Heart left ventricle (tissue), 16 donors: Measurements from ENCODE around the gene THAP4. TPM values are rescaled to one million over a fixed set of nuclear protein-coding genes. Genes with fewer than 3 reads are reported as not detected.

Experiments used
- ATAC-seq, 4 donors: fragments of 200-7000 bp; cut with Tn5 transposase; one replicate each; pipeline ENCODE4 v1.9.1; 2020 to 2022; ENCODE audit warnings: moderate library complexity in 4 of 4, mild to moderate bottlenecking in 3 of 4, moderate number of reproducible peaks in 1 of 4
- DNase-seq, 5 donors: peaks; one replicate each; pipeline ENCODE4 v3.0.0-alpha.2; 2020
- H3K27ac ChIP-seq, 12 donors: fragments of 200-600 bp; sonication (generic) in 4 of 12; one replicate each; pipeline versions ENCODE4 v1.5.0 to v1.8.0; 2016 to 2022; ENCODE audit warnings: mild to moderate bottlenecking in 2 of 12
- H3K27me3 ChIP-seq, 9 donors: fragments of 200-600 bp; sonication (generic) in 2 of 9; one replicate each; pipeline versions ENCODE4 v1.5.1 to v1.8.0; 2016 to 2022; ENCODE audit warnings: mild to moderate bottlenecking in 3 of 9
- H3K36me3 ChIP-seq, 9 donors: fragments of 200-600 bp; sonication (generic) in 2 of 9; one replicate each; pipeline versions ENCODE4 v1.5.0 to v1.8.0; 2018 to 2022; ENCODE audit warnings: mild to moderate bottlenecking in 2 of 9
- H3K4me1 ChIP-seq, 12 donors: fragments of 200-600 bp; sonication (generic) in 4 of 12; one replicate each; pipeline versions ENCODE4 v1.5.0 to v1.8.0; 2016 to 2022; ENCODE audit warnings: mild to moderate bottlenecking in 3 of 12
- H3K4me3 ChIP-seq, 12 donors: fragments of 200-600 bp; sonication (generic) in 4 of 12; one replicate each; pipeline versions ENCODE4 v1.5.0 to v1.8.0; 2017 to 2022; ENCODE audit warnings: mild to moderate bottlenecking in 9 of 12, moderate library complexity in 4 of 12
- H3K9me3 ChIP-seq, 12 donors: fragments of 200-600 bp; sonication (generic) in 4 of 12; one replicate each; pipeline versions ENCODE4 v1.5.0 to v1.8.0; 2016 to 2022; ENCODE audit warnings: mild to moderate bottlenecking in 1 of 12
- POLR2A ChIP-seq, 2 donors: fragments of 450-650 bp; IDR thresholded peaks; one replicate each; pipeline ENCODE4 v1.6.1; 2017; ENCODE audit warnings: antibody characterized with exemption in 2 of 2, mild to moderate bottlenecking in 2 of 2, moderate library complexity in 2 of 2
- WGBS, 4 donors: extraction: QIAGEN DNeasy Blood & Tissue Kit in 2 of 4; methylation state at CpG; one replicate each; pipeline versions ENCODE4 v1.1.5 to v1.1.7; 2013 to 2018; 5-methylcytosine and 5-hydroxymethylcytosine counted together
- intact Hi-C, 10 donors: fragments of 100-400 bp; cut with DNase I; formaldehyde crosslinking; loops; one replicate each; pipeline versions ENCODE4 v1.11.1 to v1.14.2; 2022
- polyA plus RNA-seq, 2 donors: library from polyadenylated mRNA; stranded (reverse); fragments of 200-250 nt; gene quantifications; one replicate each; pipeline ENCODE4 v1.2.3, GENCODE V29; 2013
- total RNA-seq, 9 donors: library from RNA; depleted of rRNA in 2 of 9; stranded (reverse); fragments of >200 nt in 2 of 9; fragmentation: NEBNext Ultra II Directional in 3 of 9; extraction: Animal tissue kit (Norgen Biotek cat#: 25700) in 3 of 9; gene quantifications; one replicate each; pipeline versions ENCODE4 v1.1.0 to v1.2.4, GENCODE V29; 2016 to 2023
- TF ChIP-seq, protein P1 (sequence below), 12 donors: fragments of 200-600 bp; sonication (generic) in 4 of 12; IDR thresholded peaks; one replicate each; pipeline versions ENCODE4 v1.5.0 to v1.8.0; 2018 to 2022; ENCODE audit warnings: antibody characterized with exemption in 12 of 12, mild to moderate bottlenecking in 5 of 12
- donor health status: ischemic (EF 13 %, LVEDD 7.1; RV severe dilation, severe dysfunction).
- donor health status: healthy with polysubstance abuse.
- donor health status: DM: no; HTN: yes; CAD: no.
- donor health status: DM: no; HTN: no; CAD: no.
- donor health status: ischemic (EF 25% LVEDD 6.9; RV normal size, moderate dysfunction).
- donor health status: ischemic (EF 25% LVEDD 5.7; RV mildly dilated, moderate dysfunction).
- donor health status: healthy.
- donor health status: DM: yes; HTN: yes; CAD: no.
- donor health status: ischemic (EF 35%, LVEDD 5.7; RV mildly dilated, moderate dysfunction).
- donor health status: nonischemic (EF 11% LVEDD 7.7; RV severe dilation, severe dysfunction).
- donor health status: DM: yes; HTN: yes; CAD: no.
- donor health status: PGD.
- donor health status: ischemic (EF 29% LVEDD 5.4; RV normal size, mild dysfunction).
- donor health status: nonischemic (EF 23%, LVEDD 6.1; RV moderate dilation, normal function).

THAP4 gene
- total and polyA plus RNA-seq, 11 donors: 61.7 to 110 (median 80.4) TPM

DNA sequence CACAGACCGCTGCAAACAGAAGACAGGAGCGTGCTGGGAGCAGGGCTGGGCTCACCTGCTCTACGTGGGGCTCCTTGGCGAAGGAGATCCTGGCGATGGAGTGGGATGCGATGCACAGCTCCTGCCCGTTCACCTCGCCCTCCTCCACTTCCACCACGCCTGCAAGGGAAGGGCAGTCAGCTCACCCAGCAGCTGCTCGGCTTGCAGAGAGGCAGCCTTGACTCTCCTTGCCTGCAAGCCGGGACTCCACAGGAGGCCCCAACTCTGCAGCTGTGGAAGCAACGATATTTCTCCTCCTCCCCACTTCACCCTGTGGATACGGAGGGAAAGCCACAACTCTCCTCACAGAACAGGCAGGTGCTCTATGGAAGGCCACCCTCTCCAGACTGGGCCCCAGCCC, 35.1 kb downstream of the THAP4 start:
- TF ChIP-seq POLR2A (IDR thresholded peaks at IDR 0.05): no peak
- TF ChIP-seq, protein P1, sequence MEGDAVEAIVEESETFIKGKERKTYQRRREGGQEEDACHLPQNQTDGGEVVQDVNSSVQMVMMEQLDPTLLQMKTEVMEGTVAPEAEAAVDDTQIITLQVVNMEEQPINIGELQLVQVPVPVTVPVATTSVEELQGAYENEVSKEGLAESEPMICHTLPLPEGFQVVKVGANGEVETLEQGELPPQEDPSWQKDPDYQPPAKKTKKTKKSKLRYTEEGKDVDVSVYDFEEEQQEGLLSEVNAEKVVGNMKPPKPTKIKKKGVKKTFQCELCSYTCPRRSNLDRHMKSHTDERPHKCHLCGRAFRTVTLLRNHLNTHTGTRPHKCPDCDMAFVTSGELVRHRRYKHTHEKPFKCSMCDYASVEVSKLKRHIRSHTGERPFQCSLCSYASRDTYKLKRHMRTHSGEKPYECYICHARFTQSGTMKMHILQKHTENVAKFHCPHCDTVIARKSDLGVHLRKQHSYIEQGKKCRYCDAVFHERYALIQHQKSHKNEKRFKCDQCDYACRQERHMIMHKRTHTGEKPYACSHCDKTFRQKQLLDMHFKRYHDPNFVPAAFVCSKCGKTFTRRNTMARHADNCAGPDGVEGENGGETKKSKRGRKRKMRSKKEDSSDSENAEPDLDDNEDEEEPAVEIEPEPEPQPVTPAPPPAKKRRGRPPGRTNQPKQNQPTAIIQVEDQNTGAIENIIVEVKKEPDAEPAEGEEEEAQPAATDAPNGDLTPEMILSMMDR (IDR thresholded peaks at IDR 0.05): no peak
- no peak for DNase-seq
- Histone ChIP-seq H3K27me3 (no peaks in the 10 kb centered on the region), H3K36me3 (peaks cover 0 to 89% (median 82%) of the 10 kb centered on the region in 9 donors), H3K9me3 (no peaks in the 10 kb centered on the region), H3K4me1 (no peaks in the 10 kb centered on the region), H3K4me3 (no peak overlapping the region), H3K27ac (no peak overlapping the region)
- WGBS, 4 donors: 89 to 94% (median 92%) methylated on average over 13 of the region's 13 CpGs
- intact Hi-C loops: no loop called here
- ATAC-seq: no peak

DNA sequence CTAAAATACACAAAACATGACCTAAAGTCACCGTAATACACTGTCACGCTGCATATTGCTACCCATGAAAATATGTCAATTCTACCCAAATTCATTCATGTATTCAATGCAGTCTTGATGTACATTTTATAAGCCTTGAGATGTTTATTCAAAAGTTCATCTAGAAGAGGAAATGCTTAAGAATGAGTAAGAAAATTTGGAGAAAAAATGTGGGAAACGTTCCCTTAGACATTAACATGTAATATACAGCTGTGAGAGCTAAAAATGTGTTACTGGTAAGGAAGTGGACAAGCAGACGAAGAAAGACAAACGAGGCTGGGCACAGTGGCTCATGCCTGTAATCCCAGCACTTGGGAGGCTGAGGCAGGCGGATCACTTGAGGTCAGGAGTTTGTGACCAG, 37.3 kb downstream of the THAP4 start:
- intact Hi-C loops: loop anchor here in 1 of 10 donors (5.0 kb wide), 1 partner anchor 522 kb away; no protein-coding TSS in a partner anchor
- WGBS, 4 donors: 84 to 86% (median 84%) methylated on average over 6 of the region's 6 CpGs
- DNase-seq (no peak), ATAC-seq (no peak)
- no peak overlapping the region for H3K4me3 ChIP-seq
- no peak overlapping the region for H3K27ac ChIP-seq
- H3K36me3 ChIP-seq: peaks cover 0 to 91% (median 76%) of the 10 kb centered on the region in 9 donors
- H3K27me3 ChIP-seq: no peaks in the 10 kb centered on the region
- H3K4me1 ChIP-seq: no peaks in the 10 kb centered on the region
- H3K9me3 ChIP-seq: no peaks in the 10 kb centered on the region
- TF ChIP-seq, protein P1 (IDR thresholded peaks at IDR 0.05): no peak
- TF ChIP-seq POLR2A (IDR thresholded peaks at IDR 0.05): no peak

DNA sequence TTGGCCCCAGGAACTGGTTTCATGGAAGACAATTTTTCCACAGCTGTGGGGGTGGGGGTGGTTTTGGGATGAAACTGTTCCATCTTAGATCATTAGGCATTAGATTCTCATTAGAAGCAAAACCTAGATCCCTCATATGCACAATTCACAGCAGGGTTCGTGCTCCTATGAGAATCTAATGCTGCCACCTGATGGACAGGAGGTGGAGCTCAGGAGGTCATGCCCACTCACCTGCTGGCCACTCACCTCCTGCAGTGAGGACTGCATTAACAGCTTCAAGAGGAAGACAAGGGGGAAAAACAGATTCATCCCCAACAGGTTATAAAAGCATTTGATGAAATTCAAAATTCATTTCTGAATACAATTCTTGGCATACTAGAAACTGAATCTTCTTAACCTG, 38.5 kb downstream of the THAP4 start:
- H3K4me3 ChIP-seq: no peak overlapping the region
- DNase-seq (no peak), ATAC-seq (no peak)
- H3K27me3 ChIP-seq: no peaks in the 10 kb centered on the region
- intact Hi-C loops: loop anchor here in 1 of 10 donors (5.0 kb wide), 1 partner anchor 521 kb away; no protein-coding TSS in a partner anchor
- TF ChIP-seq POLR2A (IDR thresholded peaks at IDR 0.05): no peak
- TF ChIP-seq, protein P1 (IDR thresholded peaks at IDR 0.05): peak in 7 of 12 donors; percentile 12 to 36 (median 24)
- H3K4me1 ChIP-seq: no peaks in the 10 kb centered on the region
- 53 to 82% (median 73%) methylated on average over 1 of the region's 1 CpG for WGBS, 4 donors
- no peak overlapping the region for H3K27ac ChIP-seq
- H3K9me3 ChIP-seq: no peaks in the 10 kb centered on the region
- peaks cover 0 to 91% (median 74%) of the 10 kb centered on the region in 9 donors for H3K36me3 ChIP-seq

DNA sequence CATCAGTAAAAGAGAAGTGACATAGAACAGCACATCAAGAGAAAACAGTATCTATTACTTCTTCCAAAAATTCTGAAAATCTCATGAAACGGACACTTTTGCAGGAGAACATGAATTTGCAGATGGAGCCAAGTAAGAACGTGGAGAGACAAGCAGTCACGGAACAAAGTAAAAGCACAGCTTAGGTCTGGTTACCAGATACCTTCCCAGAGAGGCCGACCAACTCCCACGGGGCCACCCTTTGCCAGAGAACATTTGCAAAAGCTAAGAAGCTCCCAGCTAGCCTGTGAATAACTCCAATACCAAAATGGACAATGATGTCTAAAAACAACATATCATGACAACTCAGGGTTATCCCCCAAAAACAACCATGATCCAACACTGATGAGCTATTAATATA, 38.9 kb downstream of the THAP4 start:
- Histone ChIP-seq H3K36me3 (peaks cover 0 to 94% (median 76%) of the 10 kb centered on the region in 9 donors), H3K27ac (no peak overlapping the region), H3K27me3 (no peaks in the 10 kb centered on the region), H3K9me3 (no peaks in the 10 kb centered on the region), H3K4me1 (no peaks in the 10 kb centered on the region), H3K4me3 (no peak overlapping the region)
- TF ChIP-seq POLR2A (IDR thresholded peaks at IDR 0.05): no peak
- TF ChIP-seq, protein P1 (IDR thresholded peaks at IDR 0.05): no peak
- whole genome bisulfite sequencing, 4 donors: 65 to 76% (median 67%) methylated on average over 5 of the region's 5 CpGs
- intact Hi-C loops: loop anchor here in 1 of 10 donors (5.0 kb wide), 1 partner anchor 521 kb away; no protein-coding TSS in a partner anchor
- ATAC-seq: no peak
- no peak for DNase-seq
